GM12801 (cell line): ENCODE data around the gene NRXN3.

Source experiments
- TF ChIP-seq, protein P1 (sequence below): IDR thresholded peaks from one replicate; pipeline ENCODE4 v1.5.1; 2011; ENCODE audit warnings: control low read depth; ENCODE audit not compliant: insufficient read length; ENCODE audit errors: extremely low read depth

NRXN3 gene

GRCh38 chr14:78683206-78683605, 513.0 kb downstream of the NRXN3 start:
- TF ChIP-seq, protein P1, sequence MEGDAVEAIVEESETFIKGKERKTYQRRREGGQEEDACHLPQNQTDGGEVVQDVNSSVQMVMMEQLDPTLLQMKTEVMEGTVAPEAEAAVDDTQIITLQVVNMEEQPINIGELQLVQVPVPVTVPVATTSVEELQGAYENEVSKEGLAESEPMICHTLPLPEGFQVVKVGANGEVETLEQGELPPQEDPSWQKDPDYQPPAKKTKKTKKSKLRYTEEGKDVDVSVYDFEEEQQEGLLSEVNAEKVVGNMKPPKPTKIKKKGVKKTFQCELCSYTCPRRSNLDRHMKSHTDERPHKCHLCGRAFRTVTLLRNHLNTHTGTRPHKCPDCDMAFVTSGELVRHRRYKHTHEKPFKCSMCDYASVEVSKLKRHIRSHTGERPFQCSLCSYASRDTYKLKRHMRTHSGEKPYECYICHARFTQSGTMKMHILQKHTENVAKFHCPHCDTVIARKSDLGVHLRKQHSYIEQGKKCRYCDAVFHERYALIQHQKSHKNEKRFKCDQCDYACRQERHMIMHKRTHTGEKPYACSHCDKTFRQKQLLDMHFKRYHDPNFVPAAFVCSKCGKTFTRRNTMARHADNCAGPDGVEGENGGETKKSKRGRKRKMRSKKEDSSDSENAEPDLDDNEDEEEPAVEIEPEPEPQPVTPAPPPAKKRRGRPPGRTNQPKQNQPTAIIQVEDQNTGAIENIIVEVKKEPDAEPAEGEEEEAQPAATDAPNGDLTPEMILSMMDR = no peak

- TF ChIP-seq, protein P1 = no peak
Observed at GRCh38 chr14:78683981-78684380, 513.8 kb downstream of the NRXN3 start.

- TF ChIP-seq, protein P1 = no peak
Observed at GRCh38 chr14:78688503-78688902, 518.3 kb downstream of the NRXN3 start.

DNA sequence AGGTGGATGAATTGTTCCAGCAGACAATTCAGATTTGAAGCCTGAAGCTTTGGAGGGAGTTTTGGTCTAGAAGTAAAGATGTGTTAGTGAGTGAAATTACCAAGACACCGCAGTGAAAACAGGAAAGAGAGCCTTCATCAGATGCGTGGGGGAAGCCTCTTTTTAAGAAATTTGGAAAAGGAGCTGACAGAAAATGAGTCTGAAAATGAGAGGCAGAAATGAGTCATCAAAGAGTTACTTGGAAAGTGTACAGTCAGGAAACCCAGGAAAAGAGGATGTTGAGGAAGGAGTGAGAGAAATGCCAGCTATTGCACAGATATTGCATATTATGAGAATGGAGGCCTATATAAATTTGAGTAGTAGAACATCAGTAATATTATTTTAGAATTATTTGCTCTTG, 520.7 kb downstream of the NRXN3 start:
- TF ChIP-seq, protein P1 = no peak

DNA sequence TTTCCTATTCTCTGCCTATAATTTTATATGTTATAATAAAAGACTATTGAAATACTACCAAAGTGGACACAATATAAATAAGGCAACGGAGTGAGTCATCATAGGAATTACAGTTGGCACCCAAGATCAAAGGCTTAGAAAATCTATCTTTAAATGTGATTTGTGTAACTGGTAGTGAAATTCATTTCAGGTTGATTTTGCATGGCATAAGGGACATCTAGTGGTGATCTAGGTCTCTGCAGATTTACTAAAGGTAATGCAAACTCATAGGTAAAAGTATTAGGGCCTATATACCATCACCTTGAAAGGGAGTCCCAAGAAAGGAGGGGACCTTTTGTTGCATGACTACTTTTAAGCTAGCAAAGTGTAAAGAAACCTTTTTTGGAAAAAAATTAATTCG, 527.2 kb downstream of the NRXN3 start:
- TF ChIP-seq, protein P1 = no peak

GRCh38 chr14:78698991-78699390, 528.8 kb downstream of the NRXN3 start:
- TF ChIP-seq, protein P1 = no peak

GRCh38 chr14:78700236-78700635, 530.1 kb downstream of the NRXN3 start:
- TF ChIP-seq, protein P1 = no peak

GRCh38 chr14:78701246-78701645, 531.1 kb downstream of the NRXN3 start:
- TF ChIP-seq, protein P1 = no peak
